Measurements from ENCODE around the gene C12orf76.

- TF ChIP-seq CTCF (IDR thresholded peaks at IDR 0.05) (peak in 1 of 4 donors; percentile 4), POLR2A (IDR thresholded peaks at IDR 0.05) (peak; percentile 96)
Measured at GRCh38 chr12:109998904-109999648, 49.2 kb downstream of the C12orf76 start, which contains the start of gene ANKRD13A.

Data from right lobe of liver (tissue), 4 donors.